Measurements from ENCODE around the gene FOSB. TPM values are rescaled to one million over a fixed set of nuclear protein-coding genes. Genes with fewer than 3 reads are reported as not detected.

Gene FOSB
- total and polyA plus RNA-seq, 9 of the 15 experiments (the other 6 are each of a cell fraction or from before 2014, with no cell fraction given), result 0.11 to 2.7 (median 0.73) TPM

GRCh38 chr19:45424191-45425058 lies 43.4 kb upstream of the FOSB start (continued):
- no peak for TF ChIP-seq TAF7 (tag; IDR thresholded peaks at IDR 0.05)
- TF ChIP-seq ZNF668 (CRISPR knock-in tag; IDR thresholded peaks at IDR 0.05), result no peak
- no peak for TF ChIP-seq ELF4 (CRISPR knock-in tag; IDR thresholded peaks at IDR 0.05)
- TF ChIP-seq DLX4 (CRISPR knock-in tag; IDR thresholded peaks at IDR 0.05), result no peak
- no peak for TF ChIP-seq NR0B1 (IDR thresholded peaks at IDR 0.05; ENCODE audit: partially characterized antibody)
- no peak for TF ChIP-seq NFATC3 (IDR thresholded peaks at IDR 0.05)
- TF ChIP-seq SMAD4 (CRISPR knock-in tag; conservative IDR thresholded peaks at IDR 0.05), result peak; percentile 11; the same call in 1 of the 2 replicates
- peak; percentile 48; the same call in 1 of the 2 replicates for TF ChIP-seq MECOM (CRISPR knock-in tag; IDR thresholded peaks at IDR 0.05)
- no peak for TF ChIP-seq USF2 (CRISPR knock-in tag; IDR thresholded peaks at IDR 0.05)
- TF ChIP-seq MED1 (CRISPR knock-in tag; IDR thresholded peaks at IDR 0.05; ENCODE audit: borderline replicate concordance), result no peak
- TF ChIP-seq PPARD (CRISPR knock-in tag; IDR thresholded peaks at IDR 0.05), result no peak
- TF ChIP-seq ZNF277 (CRISPR knock-in tag; IDR thresholded peaks at IDR 0.05; ENCODE audit: borderline replicate concordance), result no peak
- no peak for TF ChIP-seq RFX7 (CRISPR knock-in tag; IDR thresholded peaks at IDR 0.05)
- TF ChIP-seq TSHZ1 (CRISPR knock-in tag; IDR thresholded peaks at IDR 0.05), result no peak
- TF ChIP-seq ELF1 (tag; IDR thresholded peaks at IDR 0.05), result peak; percentile 60
- no peak for TF ChIP-seq HMGXB4 (CRISPR knock-in tag; IDR thresholded peaks at IDR 0.05)
- TF ChIP-seq CBFA2T3 (IDR thresholded peaks at IDR 0.05), result peak; percentile 60
- TF ChIP-seq ZNF696 (CRISPR knock-in tag; conservative IDR thresholded peaks at IDR 0.05), result no peak
- TF ChIP-seq FOXK1 (CRISPR knock-in tag; IDR thresholded peaks at IDR 0.05; ENCODE audit: borderline replicate concordance), result no peak
